ENCODE measurements around the gene ITGAL.

DNA sequence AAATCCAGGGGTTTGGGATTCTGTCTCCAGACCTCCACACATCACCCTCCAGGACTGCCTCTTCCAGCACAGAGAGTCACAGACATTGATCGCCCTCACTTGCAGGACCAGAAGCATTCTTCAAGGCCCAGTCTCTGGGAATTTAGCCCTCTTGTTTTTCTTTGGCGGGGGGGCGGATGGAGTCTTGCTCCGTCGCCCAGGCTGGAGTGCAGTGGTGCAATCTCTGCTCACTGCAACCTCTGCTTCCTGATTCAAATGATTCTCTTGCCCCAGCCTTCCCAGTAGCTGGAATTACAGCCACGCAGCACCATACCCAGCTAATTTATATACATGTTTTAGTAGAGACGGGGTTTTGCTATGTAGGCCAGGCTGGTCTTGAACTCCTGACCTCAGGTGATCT is 8.5 kb upstream of the ITGAL start:
- TF ChIP-seq POLR2A (IDR thresholded peaks at IDR 0.05): no peak
- TF ChIP-seq, protein P1, sequence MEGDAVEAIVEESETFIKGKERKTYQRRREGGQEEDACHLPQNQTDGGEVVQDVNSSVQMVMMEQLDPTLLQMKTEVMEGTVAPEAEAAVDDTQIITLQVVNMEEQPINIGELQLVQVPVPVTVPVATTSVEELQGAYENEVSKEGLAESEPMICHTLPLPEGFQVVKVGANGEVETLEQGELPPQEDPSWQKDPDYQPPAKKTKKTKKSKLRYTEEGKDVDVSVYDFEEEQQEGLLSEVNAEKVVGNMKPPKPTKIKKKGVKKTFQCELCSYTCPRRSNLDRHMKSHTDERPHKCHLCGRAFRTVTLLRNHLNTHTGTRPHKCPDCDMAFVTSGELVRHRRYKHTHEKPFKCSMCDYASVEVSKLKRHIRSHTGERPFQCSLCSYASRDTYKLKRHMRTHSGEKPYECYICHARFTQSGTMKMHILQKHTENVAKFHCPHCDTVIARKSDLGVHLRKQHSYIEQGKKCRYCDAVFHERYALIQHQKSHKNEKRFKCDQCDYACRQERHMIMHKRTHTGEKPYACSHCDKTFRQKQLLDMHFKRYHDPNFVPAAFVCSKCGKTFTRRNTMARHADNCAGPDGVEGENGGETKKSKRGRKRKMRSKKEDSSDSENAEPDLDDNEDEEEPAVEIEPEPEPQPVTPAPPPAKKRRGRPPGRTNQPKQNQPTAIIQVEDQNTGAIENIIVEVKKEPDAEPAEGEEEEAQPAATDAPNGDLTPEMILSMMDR (IDR thresholded peaks at IDR 0.05): no peak

Data from testis (tissue), 2 donors.